Measurements from ENCODE around the gene PTPRT. TPM values are rescaled to one million over a fixed set of nuclear protein-coding genes. Genes with fewer than 3 reads are reported as not detected.

PTPRT gene
- total RNA-seq, 1 experiment from 2014 or later, result not detected

DNA sequence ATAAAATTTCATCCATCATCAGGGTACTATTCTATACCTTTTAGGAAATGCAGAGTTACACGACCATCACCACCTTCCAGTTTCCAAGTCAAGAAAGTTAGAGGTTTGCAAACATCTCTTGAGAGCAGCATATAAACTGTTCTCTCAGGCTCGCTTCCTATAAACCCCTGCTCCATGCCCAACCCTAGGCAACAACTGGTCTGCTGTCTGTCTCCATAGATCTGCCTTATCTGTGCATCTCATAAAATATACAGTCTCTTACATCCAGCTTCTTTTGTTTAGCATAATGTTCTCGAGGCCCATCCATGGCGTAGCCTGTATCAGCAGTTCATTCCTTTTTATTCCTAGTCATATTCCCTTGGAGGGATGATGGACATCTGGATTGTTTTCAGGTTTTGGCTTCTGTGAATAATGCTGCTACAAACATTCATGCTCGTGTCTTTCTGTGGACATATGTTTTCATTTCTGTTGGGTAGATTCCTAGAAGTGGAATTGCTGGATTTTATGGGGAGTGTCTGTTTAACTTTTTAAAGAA is 6.1 kb downstream of the PTPRT start:
- H3K27me3 ChIP-seq (ENCODE audit: control insufficient read depth, insufficient read depth, low read length), result peaks cover 29% of the 10 kb centered on the region
- no peaks in the 10 kb centered on the region for H3K4me1 ChIP-seq (ENCODE audit: control insufficient read depth, insufficient read depth, low read length)
- POLR2A ChIA-PET, result no interaction called here
- DNase-seq (ENCODE audit: low read depth, low spot score) (no peak), ATAC-seq (no peak)
- CTCF ChIA-PET, result interaction anchor here (0.6 kb wide), 1 partner anchor 1545 kb away, joined by 3 read pairs; no protein-coding TSS in a partner anchor
- H3K4me3 ChIP-seq (ENCODE audit: low read depth in 2 of 2, low read length in 2 of 2), result no peak overlapping the region
- no peaks in the 10 kb centered on the region for H3K9me3 ChIP-seq (ENCODE audit: control insufficient read depth, insufficient read depth, low read depth, low read length)
- no TSS peak for BruUV-seq (replicated peaks)
- H3K27ac ChIP-seq (ENCODE audit: low read length), result no peak overlapping the region
- TF ChIP-seq POLR2AphosphoS5 (IDR thresholded peaks at IDR 0.05; ENCODE audit: low read depth, low read length) (no peak), TCF7L2 (IDR thresholded peaks at IDR 0.05; ENCODE audit: low read depth, low read length) (no peak), SIN3A (IDR thresholded peaks at IDR 0.05; ENCODE audit: borderline replicate concordance, insufficient read depth, low read depth, low read length) (no peak)
- TF ChIP-seq, protein P1, sequence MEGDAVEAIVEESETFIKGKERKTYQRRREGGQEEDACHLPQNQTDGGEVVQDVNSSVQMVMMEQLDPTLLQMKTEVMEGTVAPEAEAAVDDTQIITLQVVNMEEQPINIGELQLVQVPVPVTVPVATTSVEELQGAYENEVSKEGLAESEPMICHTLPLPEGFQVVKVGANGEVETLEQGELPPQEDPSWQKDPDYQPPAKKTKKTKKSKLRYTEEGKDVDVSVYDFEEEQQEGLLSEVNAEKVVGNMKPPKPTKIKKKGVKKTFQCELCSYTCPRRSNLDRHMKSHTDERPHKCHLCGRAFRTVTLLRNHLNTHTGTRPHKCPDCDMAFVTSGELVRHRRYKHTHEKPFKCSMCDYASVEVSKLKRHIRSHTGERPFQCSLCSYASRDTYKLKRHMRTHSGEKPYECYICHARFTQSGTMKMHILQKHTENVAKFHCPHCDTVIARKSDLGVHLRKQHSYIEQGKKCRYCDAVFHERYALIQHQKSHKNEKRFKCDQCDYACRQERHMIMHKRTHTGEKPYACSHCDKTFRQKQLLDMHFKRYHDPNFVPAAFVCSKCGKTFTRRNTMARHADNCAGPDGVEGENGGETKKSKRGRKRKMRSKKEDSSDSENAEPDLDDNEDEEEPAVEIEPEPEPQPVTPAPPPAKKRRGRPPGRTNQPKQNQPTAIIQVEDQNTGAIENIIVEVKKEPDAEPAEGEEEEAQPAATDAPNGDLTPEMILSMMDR (IDR thresholded peaks at IDR 0.05), result no peak
- TF ChIP-seq, protein P2, sequence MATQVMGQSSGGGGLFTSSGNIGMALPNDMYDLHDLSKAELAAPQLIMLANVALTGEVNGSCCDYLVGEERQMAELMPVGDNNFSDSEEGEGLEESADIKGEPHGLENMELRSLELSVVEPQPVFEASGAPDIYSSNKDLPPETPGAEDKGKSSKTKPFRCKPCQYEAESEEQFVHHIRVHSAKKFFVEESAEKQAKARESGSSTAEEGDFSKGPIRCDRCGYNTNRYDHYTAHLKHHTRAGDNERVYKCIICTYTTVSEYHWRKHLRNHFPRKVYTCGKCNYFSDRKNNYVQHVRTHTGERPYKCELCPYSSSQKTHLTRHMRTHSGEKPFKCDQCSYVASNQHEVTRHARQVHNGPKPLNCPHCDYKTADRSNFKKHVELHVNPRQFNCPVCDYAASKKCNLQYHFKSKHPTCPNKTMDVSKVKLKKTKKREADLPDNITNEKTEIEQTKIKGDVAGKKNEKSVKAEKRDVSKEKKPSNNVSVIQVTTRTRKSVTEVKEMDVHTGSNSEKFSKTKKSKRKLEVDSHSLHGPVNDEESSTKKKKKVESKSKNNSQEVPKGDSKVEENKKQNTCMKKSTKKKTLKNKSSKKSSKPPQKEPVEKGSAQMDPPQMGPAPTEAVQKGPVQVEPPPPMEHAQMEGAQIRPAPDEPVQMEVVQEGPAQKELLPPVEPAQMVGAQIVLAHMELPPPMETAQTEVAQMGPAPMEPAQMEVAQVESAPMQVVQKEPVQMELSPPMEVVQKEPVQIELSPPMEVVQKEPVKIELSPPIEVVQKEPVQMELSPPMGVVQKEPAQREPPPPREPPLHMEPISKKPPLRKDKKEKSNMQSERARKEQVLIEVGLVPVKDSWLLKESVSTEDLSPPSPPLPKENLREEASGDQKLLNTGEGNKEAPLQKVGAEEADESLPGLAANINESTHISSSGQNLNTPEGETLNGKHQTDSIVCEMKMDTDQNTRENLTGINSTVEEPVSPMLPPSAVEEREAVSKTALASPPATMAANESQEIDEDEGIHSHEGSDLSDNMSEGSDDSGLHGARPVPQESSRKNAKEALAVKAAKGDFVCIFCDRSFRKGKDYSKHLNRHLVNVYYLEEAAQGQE (IDR thresholded peaks at IDR 0.05; ENCODE audit: insufficient read depth in 1 of 2, low read depth in 2 of 2, low read length in 1 of 2), result no peak
- in situ Hi-C loops (cut with HindIII; ENCODE audit: low pct_unique_long_range_greater_than_20kb, low sequenced_read_pairs), result no loop called here
- intact Hi-C loops (cut with micrococcal nuclease; ENCODE audit: unreplicated experiment), result no loop called here
- no peaks in the 10 kb centered on the region; the same call in 1 of the 2 replicates for H3K36me3 ChIP-seq (ENCODE audit: control insufficient read depth, insufficient read depth, low read length)

- no peaks in the 10 kb centered on the region for H3K36me3 ChIP-seq (ENCODE audit: control insufficient read depth, insufficient read depth, low read length)
- intact Hi-C loops (cut with micrococcal nuclease; ENCODE audit: unreplicated experiment) (no loop called here), in situ Hi-C loops (cut with HindIII; ENCODE audit: low pct_unique_long_range_greater_than_20kb, low sequenced_read_pairs) (no loop called here)
- ChIA-PET CTCF (no interaction called here), POLR2A (no interaction called here)
- H3K27me3 ChIP-seq (ENCODE audit: control insufficient read depth, insufficient read depth, low read length), result peaks cover 6% of the 10 kb centered on the region; the same call in 1 of the 2 replicates
- no TSS peak for BruUV-seq (replicated peaks)
- H3K4me1 ChIP-seq (ENCODE audit: control insufficient read depth, insufficient read depth, low read length), result no peaks in the 10 kb centered on the region
- no peak overlapping the region for H3K4me3 ChIP-seq (ENCODE audit: low read depth in 2 of 2, low read length in 2 of 2)
- no peak for ATAC-seq
- no peak for DNase-seq (ENCODE audit: low read depth, low spot score)
- TF ChIP-seq POLR2AphosphoS5 (IDR thresholded peaks at IDR 0.05; ENCODE audit: low read depth, low read length) (no peak), SIN3A (IDR thresholded peaks at IDR 0.05; ENCODE audit: borderline replicate concordance, insufficient read depth, low read depth, low read length) (no peak), TCF7L2 (IDR thresholded peaks at IDR 0.05; ENCODE audit: low read depth, low read length) (no peak)
- TF ChIP-seq, protein P2 (IDR thresholded peaks at IDR 0.05; ENCODE audit: insufficient read depth in 1 of 2, low read depth in 2 of 2, low read length in 1 of 2), result no peak
- TF ChIP-seq, protein P1 (IDR thresholded peaks at IDR 0.05), result no peak
- no peaks in the 10 kb centered on the region for H3K9me3 ChIP-seq (ENCODE audit: control insufficient read depth, insufficient read depth, low read depth, low read length)
- no peak overlapping the region for H3K27ac ChIP-seq (ENCODE audit: low read length)
These were observed 11.6 kb downstream of the PTPRT start for GRCh38 chr20:43178080-43178479.

All from Panc1 (cell line).